Choroid plexus epithelial cell (primary cell): ENCODE measurements around the gene GUCD1.
"Not testable (repeated sequence)": the region's sequence is repeated elsewhere in the genome, so short reads cannot be mapped to it uniquely, and the experiment has no call there.

Experiments
- DNase-seq: peaks from one replicate; pipeline ENCODE4 v3.0.0-alpha.2; 2010; ENCODE audit warnings: low read depth
- H3K4me3 ChIP-seq: 2 replicates; pipeline ENCODE4 v1.5.1; 2011; ENCODE audit warnings: low read depth, mild to moderate bottlenecking, control low read depth, low read length, moderate library complexity
- TF ChIP-seq, protein P1 (sequence below): conservative IDR thresholded peaks from 2 replicates; pipeline ENCODE4 v1.5.1; 2011; ENCODE audit warnings: low read depth, mild to moderate bottlenecking, control low read depth, inconsistent platforms, low read length, moderate library complexity

GUCD1 gene

GRCh38 chr22:24543185-24543601, 11.7 kb downstream of the GUCD1 start:
- no peak for DNase-seq
- TF ChIP-seq, protein P1, sequence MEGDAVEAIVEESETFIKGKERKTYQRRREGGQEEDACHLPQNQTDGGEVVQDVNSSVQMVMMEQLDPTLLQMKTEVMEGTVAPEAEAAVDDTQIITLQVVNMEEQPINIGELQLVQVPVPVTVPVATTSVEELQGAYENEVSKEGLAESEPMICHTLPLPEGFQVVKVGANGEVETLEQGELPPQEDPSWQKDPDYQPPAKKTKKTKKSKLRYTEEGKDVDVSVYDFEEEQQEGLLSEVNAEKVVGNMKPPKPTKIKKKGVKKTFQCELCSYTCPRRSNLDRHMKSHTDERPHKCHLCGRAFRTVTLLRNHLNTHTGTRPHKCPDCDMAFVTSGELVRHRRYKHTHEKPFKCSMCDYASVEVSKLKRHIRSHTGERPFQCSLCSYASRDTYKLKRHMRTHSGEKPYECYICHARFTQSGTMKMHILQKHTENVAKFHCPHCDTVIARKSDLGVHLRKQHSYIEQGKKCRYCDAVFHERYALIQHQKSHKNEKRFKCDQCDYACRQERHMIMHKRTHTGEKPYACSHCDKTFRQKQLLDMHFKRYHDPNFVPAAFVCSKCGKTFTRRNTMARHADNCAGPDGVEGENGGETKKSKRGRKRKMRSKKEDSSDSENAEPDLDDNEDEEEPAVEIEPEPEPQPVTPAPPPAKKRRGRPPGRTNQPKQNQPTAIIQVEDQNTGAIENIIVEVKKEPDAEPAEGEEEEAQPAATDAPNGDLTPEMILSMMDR = no peak
- H3K4me3 ChIP-seq = no peak overlapping the region

DNA sequence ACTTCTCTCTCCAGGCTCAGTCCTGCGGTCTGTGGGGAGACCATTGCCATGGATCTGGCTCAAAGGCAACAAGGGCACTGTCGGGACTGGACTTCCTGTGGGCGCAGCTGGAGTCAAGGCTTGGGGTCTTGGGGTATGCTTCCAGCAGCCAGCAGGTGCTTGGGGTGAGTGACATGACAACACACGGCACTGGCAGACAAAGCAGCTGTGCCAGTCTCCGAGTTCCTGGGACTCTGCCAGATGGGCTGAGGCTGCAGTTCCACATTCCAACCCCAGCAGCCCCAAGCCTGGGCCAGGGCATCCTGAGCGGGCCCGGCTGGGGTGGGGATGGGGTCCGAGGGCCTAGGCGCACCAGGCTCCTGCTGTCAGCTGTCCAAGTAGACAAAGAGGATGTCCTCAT, 12.3 kb downstream of the GUCD1 start:
- no peak overlapping the region for H3K4me3 ChIP-seq
- DNase-seq = no peak
- TF ChIP-seq, protein P1 = no peak

DNA sequence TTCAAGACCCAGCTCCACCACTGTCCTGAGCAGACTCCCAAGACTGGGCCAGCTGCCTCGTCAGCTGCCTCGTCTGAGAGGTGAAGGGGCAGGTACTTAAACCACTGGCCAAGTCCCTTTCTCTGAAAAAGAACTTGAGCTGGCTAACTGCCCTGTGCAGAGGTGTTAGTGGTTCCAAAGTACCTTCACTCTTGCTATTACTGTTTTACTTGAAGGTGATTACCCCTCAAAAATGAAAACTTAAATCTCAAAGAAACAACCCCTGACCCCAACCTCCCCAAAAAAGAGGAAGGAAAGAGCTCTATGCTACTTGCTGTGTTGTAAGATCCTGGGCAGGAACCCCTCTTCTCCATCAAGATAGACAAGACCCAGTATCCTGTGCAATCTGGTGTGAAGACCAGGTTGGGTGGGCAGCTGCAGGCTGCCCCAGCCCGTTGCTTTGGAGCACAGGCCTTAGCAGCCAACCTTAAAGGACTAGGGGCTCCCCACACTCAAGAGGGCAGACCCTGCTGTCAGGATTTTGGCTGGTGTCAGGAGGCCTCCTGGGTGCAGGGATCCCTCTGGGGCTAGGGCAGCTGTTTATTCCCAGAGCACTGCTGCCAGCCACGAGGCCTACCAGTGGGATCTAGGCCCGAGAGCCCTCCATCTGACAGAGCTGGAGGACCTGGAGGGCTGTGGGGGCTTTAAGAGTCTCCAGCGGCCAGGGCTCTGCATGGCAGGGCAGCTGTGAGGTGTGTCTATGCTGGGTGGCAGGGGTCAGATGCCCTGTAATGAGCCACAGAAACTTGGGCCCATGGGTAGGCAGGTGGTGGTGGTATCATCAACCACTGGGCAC, 13.0 kb downstream of the GUCD1 start:
- TF ChIP-seq, protein P1 = no peak
- no peak overlapping the region for H3K4me3 ChIP-seq
- DNase-seq = no peak

DNA sequence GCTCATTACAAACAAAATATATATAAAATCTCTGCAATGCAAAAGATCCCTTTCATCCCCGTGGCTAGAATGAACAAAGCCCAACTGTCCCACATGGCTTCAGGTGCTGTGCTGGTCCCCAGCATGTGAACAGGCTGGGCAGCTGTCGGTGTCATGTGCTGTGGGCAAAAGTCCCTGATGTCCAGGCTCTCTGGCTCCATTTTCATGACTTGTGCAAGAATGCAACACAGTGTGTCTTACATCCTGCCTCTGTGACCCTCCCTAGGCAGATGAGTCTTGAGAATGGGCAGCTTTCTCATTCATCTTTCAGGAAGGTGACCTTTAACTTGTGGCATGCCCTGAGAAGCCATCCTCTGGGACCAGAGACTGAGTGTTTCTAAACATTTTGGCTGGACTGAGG, 14.5 kb downstream of the GUCD1 start:
- TF ChIP-seq, protein P1 = no peak
- no peak overlapping the region for H3K4me3 ChIP-seq
- no peak for DNase-seq

DNA sequence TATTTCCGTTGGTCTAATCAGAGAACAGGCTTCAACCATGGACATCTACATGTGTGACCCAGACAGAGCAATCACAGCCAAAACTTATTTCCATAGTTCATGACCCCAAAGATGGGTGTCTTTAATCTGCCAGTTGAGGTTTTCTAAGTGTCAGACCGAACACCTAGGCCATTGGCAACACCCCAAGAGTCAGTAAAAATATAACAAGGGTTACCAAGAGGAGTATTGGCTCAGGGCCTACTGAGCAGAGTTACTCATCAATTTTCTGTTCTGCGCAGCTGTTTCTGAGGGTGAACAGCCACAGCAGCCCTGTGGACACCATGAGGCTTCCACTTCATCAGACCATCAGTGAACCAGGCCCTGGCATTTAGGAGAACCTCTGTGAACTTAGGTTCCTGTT, 18.8 kb downstream of the GUCD1 start:
- no peak for DNase-seq
- H3K4me3 ChIP-seq = no peak overlapping the region
- TF ChIP-seq, protein P1 = no peak

- no peak overlapping the region for H3K4me3 ChIP-seq
- no peak for DNase-seq
- TF ChIP-seq, protein P1 = no peak
Measured at GRCh38 chr22:24535348-24535747, 19.6 kb downstream of the GUCD1 start.

GRCh38 chr22:24532075-24532474, 22.9 kb downstream of the GUCD1 start:
- no peak for DNase-seq
- no peak overlapping the region for H3K4me3 ChIP-seq
- TF ChIP-seq, protein P1 = no peak

DNA sequence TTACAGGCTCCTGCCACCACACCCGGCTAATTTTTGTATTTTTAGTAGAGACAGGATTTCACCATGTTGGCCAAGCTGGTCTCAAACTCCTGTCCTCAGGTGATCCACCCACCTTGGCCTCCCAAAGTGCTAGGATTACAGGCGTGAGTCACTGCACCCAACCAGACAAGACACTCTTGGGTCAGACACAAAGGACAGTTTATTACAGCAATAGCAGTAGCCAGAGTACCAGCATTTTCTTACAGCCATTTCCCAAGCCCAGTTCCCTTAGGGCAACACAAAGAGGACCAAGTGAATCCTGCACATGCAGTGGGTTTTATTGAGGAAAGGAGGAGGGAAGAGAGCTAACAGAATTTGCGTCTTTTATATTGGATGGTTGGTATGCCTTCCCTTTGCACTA, 24.0 kb downstream of the GUCD1 start:
- H3K4me3 ChIP-seq, DNase-seq: not testable (repeated sequence)
